H1 (cell line): Measurements from ENCODE around the gene COL8A1. TPM values are rescaled to one million over a fixed set of nuclear protein-coding genes. Genes with fewer than 3 reads are reported as not detected.

Experiments used
- CTCF ChIA-PET: fragments of 300-600 bp; sonication (Branson Sonifier 250); formaldehyde crosslinking; loops from one replicate; lab custom pipeline; 2021; ENCODE audit not compliant: partially characterized antibody; lab: Charles Lee
- POLR2A ChIA-PET: fragments of 300-600 bp; sonication (Branson Sonifier 250); formaldehyde crosslinking; loops from one replicate; lab custom pipeline; 2021; ENCODE audit warnings: inconsistent platforms; ENCODE audit not compliant: partially characterized antibody; lab: Charles Lee
- DNase-seq, 2 experiments: peaks; one replicate each; pipeline versions ENCODE4 v3.0.0 to v3.0.0-alpha.2; 2010 to 2022; ENCODE audit warnings: low spot score in 2 of 2, low read depth in 1 of 2, mixed read lengths in 1 of 2
- FAIRE-seq: peaks from 2 replicates; lab custom pipeline; 2011; peaks lifted over from hg19 to GRCh38; lab: Jason Lieb, UNC
- H2AFZ ChIP-seq: 2 replicates; pipeline ENCODE4 v1.8.1; 2012; ENCODE audit warnings: low read length, inconsistent platforms
- H2AK5ac ChIP-seq: 2 replicates; pipeline ENCODE4 v1.6.1; 2013; ENCODE audit warnings: low read depth, low read length
- H2BK120ac ChIP-seq: replicated peaks from 2 replicates; pipeline ENCODE3; 2013; ENCODE audit warnings: low read depth, low read length, inconsistent platforms
- H2BK12ac ChIP-seq: 2 replicates; pipeline ENCODE4 v1.6.1; 2013; ENCODE audit warnings: low read depth, low read length
- H2BK15ac ChIP-seq: 2 replicates; pipeline ENCODE4 v1.6.1; 2013; ENCODE audit warnings: low read length
- H2BK20ac ChIP-seq: 2 replicates; pipeline ENCODE4 v1.6.1; 2013; ENCODE audit warnings: low read length
- H2BK5ac ChIP-seq: 2 replicates; pipeline ENCODE4 v1.6.1; 2013; ENCODE audit warnings: low read depth, low read length
- H3K14ac ChIP-seq: 2 replicates; pipeline ENCODE4 v1.6.1; 2013; ENCODE audit warnings: inconsistent platforms; ENCODE audit not compliant: insufficient read length
- H3K18ac ChIP-seq: 2 replicates; pipeline ENCODE4 v1.6.1; 2013; ENCODE audit warnings: low read length; ENCODE audit errors: extremely low read depth
- H3K23ac ChIP-seq: 2 replicates; pipeline ENCODE4 v1.6.1; 2013; ENCODE audit warnings: inconsistent platforms; ENCODE audit not compliant: insufficient read length
- H3K23me2 ChIP-seq: 2 replicates; pipeline ENCODE4 v1.6.1; 2013; ENCODE audit warnings: low read depth, low read length
- H3K27ac ChIP-seq: 2 replicates; pipeline ENCODE4 v1.6.1; 2011; ENCODE audit warnings: low read depth, low read length, inconsistent platforms
- H3K27me3 ChIP-seq, 4 experiments: replicated peaks in 1 of 4; 1 replicate in 1 of 4; 2 replicates in 3 of 4; pipeline versions ENCODE4 v1.6.1 to v1.8.1; 2011 to 2013; ENCODE audit warnings: low read length in 3 of 4, mild to moderate bottlenecking in 3 of 4, inconsistent platforms in 2 of 4, mixed read lengths in 2 of 4, moderate library complexity in 1 of 4; ENCODE audit not compliant: control insufficient read depth in 3 of 4, insufficient read depth in 3 of 4; ENCODE audit errors: extremely low read depth in 1 of 4
- H3K36me3 ChIP-seq, 4 experiments: 2 replicates each; pipeline versions ENCODE4 v1.6.1 to v1.8.1; 2011 to 2013; ENCODE audit warnings: mild to moderate bottlenecking in 4 of 4, low read length in 3 of 4, moderate library complexity in 2 of 4, control low read depth in 1 of 4, inconsistent platforms in 1 of 4; ENCODE audit not compliant: insufficient read depth in 4 of 4, control insufficient read depth in 2 of 4
- H3K4ac ChIP-seq: replicated peaks from 2 replicates; pipeline ENCODE3; 2013; ENCODE audit warnings: low read length, low read depth, mixed read lengths, inconsistent platforms; ENCODE audit not compliant: insufficient read length
- H3K4me1 ChIP-seq, 4 experiments: replicated peaks in 1 of 4; 1 replicate in 1 of 4; 2 replicates in 3 of 4; pipeline versions ENCODE4 v1.6.1 to v1.8.1; 2011 to 2013; ENCODE audit warnings: low read length in 3 of 4, inconsistent platforms in 2 of 4, mixed read lengths in 1 of 4; ENCODE audit not compliant: insufficient read depth in 4 of 4, control insufficient read depth in 3 of 4
- H3K4me2 ChIP-seq, 2 experiments: 2 replicates each; pipeline versions ENCODE4 v1.6.1 to v1.8.1; 2011 to 2013; ENCODE audit warnings: low read depth in 2 of 2, low read length in 2 of 2, control low read depth in 1 of 2, inconsistent platforms in 1 of 2, mild to moderate bottlenecking in 1 of 2; ENCODE audit not compliant: insufficient read depth in 1 of 2
- H3K4me3 ChIP-seq, 4 experiments: fragments of 200-600, 300-600 bp in 1 of 4; sonication (generic), shearing (Covaris generic), sonication (Bioruptor Twin) in 1 of 4; 2 replicates each; pipeline versions ENCODE4 v1.5.1 to v1.8.1; 2011 to 2016; ENCODE audit warnings: low read length in 4 of 4, low read depth in 3 of 4, control low read depth in 2 of 4, inconsistent platforms in 2 of 4, mild to moderate bottlenecking in 2 of 4, mixed read lengths in 1 of 4, moderate library complexity in 1 of 4; ENCODE audit not compliant: insufficient read depth in 2 of 4; ENCODE audit errors: extremely low read depth in 1 of 4
- H3K56ac ChIP-seq: replicated peaks from 2 replicates; pipeline ENCODE3; 2013; ENCODE audit warnings: low read depth, mild to moderate bottlenecking, mixed read lengths, low read length, inconsistent platforms; ENCODE audit not compliant: insufficient read length
- H3K79me1 ChIP-seq: 2 replicates; pipeline ENCODE4 v1.6.1; 2013; ENCODE audit warnings: low read depth, low read length, control low read depth
- H3K79me2 ChIP-seq, 2 experiments: 2 replicates each; pipeline versions ENCODE4 v1.6.1 to v1.8.1; 2012 to 2013; ENCODE audit warnings: low read length in 2 of 2, mild to moderate bottlenecking in 2 of 2, inconsistent platforms in 1 of 2; ENCODE audit not compliant: insufficient read depth in 2 of 2, control insufficient read depth in 1 of 2
- H3K9ac ChIP-seq, 4 experiments: replicated peaks in 1 of 4; 1 replicate in 1 of 4; 2 replicates in 3 of 4; pipeline versions ENCODE4 v1.6.1 to v1.8.1; 2011 to 2013; ENCODE audit warnings: low read depth in 3 of 4, low read length in 3 of 4, control low read depth in 2 of 4, mild to moderate bottlenecking in 2 of 4, moderate library complexity in 2 of 4, inconsistent platforms in 1 of 4; ENCODE audit errors: extremely low read depth in 1 of 4
- H3K9me3 ChIP-seq, 2 experiments: 2 replicates each; pipeline versions ENCODE4 v1.6.1 to v1.8.1; 2012 to 2013; ENCODE audit warnings: mild to moderate bottlenecking in 2 of 2, moderate library complexity in 2 of 2, control low read depth in 1 of 2, inconsistent platforms in 1 of 2, low read depth in 1 of 2, low read length in 1 of 2, mixed read lengths in 1 of 2; ENCODE audit not compliant: insufficient read depth in 2 of 2
- H4K20me1 ChIP-seq, 2 experiments: replicated peaks in 1 of 2; 2 replicates each; pipeline versions ENCODE3 to v1.8.1; 2011 to 2013; ENCODE audit warnings: inconsistent platforms in 2 of 2, low read length in 2 of 2, mild to moderate bottlenecking in 1 of 2; ENCODE audit not compliant: insufficient read depth in 2 of 2, control insufficient read depth in 1 of 2
- H4K5ac ChIP-seq: 2 replicates; pipeline ENCODE4 v1.6.1; 2013; ENCODE audit warnings: low read length, low read depth, mixed read lengths, inconsistent platforms; ENCODE audit not compliant: insufficient read length
- H4K8ac ChIP-seq: 2 replicates; pipeline ENCODE4 v1.8.0; 2013; ENCODE audit warnings: mild to moderate bottlenecking, moderate library complexity, low read length, inconsistent platforms; ENCODE audit not compliant: insufficient read depth; ENCODE audit errors: extremely low read depth
- H4K91ac ChIP-seq: replicated peaks from 2 replicates; pipeline ENCODE3; 2013; ENCODE audit warnings: low read length, mixed read lengths, inconsistent platforms; ENCODE audit not compliant: insufficient read length
- CEBPB ChIP-seq: IDR thresholded peaks from 2 replicates; pipeline ENCODE4 v1.6.1; 2012; ENCODE audit warnings: low read depth, low read length
- EGR1 ChIP-seq: IDR thresholded peaks from 2 replicates; pipeline ENCODE4 v1.6.1; 2011; ENCODE audit warnings: low read depth, low read length, borderline replicate concordance
- RFX5 ChIP-seq: IDR thresholded peaks from 2 replicates; pipeline ENCODE4 v1.6.1; 2011; ENCODE audit warnings: low read depth, low read length, improper control_type of control experiment, borderline replicate concordance
- ZNF274 ChIP-seq: IDR thresholded peaks from 2 replicates; pipeline ENCODE4 v1.7.0; 2012; ENCODE audit warnings: low read length, borderline replicate concordance; ENCODE audit errors: extremely low read depth
- WGBS, 2 experiments: shearing (Covaris generic) in 1 of 2; methylation state at CpG; one replicate each; pipeline versions ENCODE4 v1.1.6 to v1.1.7; 2013 to 2015; ENCODE audit warnings: low lambda C conversion rate in 2 of 2, mixed read lengths in 2 of 2, inconsistent platforms in 1 of 2, low coverage in 1 of 2, missing lambda C conversion rate in 1 of 2; ENCODE audit not compliant: insufficient replicate concordance in 2 of 2, insufficient coverage in 1 of 2, insufficient read length in 1 of 2; ENCODE audit errors: extremely low coverage in 1 of 2, missing lambda C conversion rate in 1 of 2; 5-methylcytosine and 5-hydroxymethylcytosine counted together
- polyA plus RNA-seq, 7 experiments: library from polyadenylated mRNA; depleted of rRNA in 3 of 7; stranded (reverse) in 5 of 7; unstranded in 2 of 7; fragments of >200 nt in 5 of 7; fragments of 200-250 nt in 2 of 7; gene quantifications; 1 replicate in 5 of 7; 2 replicates in 1 of 7; 4 replicates in 1 of 7; pipeline versions ENCODE4 v1.2.1 to v1.2.3, GENCODE V29; 2011 to 2013; ENCODE audit warnings: missing spikeins in 2 of 7, mixed read lengths in 2 of 7
- total RNA-seq: library from RNA; stranded (reverse); fragmentation: NEBNext Ultra II Directional; extraction: Animal tissue kit (Norgen Biotek cat#: 25700); gene quantifications from 2 replicates; pipeline ENCODE4 v1.2.1, GENCODE V29; 2021
- TF ChIP-seq, protein P1 (sequence below): IDR thresholded peaks from 2 replicates; pipeline ENCODE4 v1.6.1; 2011; ENCODE audit warnings: low read length, improper control_type of control experiment
- TF ChIP-seq, protein P2 (sequence below): IDR thresholded peaks from 2 replicates; pipeline ENCODE4 v1.6.1; 2012; ENCODE audit warnings: low read length, inconsistent platforms

COL8A1 gene
- total and polyA plus RNA-seq, 2 of the 8 experiments (the other 6 are each of a cell fraction or from before 2014, with no cell fraction given): 0.21 to 1.2 TPM

DNA sequence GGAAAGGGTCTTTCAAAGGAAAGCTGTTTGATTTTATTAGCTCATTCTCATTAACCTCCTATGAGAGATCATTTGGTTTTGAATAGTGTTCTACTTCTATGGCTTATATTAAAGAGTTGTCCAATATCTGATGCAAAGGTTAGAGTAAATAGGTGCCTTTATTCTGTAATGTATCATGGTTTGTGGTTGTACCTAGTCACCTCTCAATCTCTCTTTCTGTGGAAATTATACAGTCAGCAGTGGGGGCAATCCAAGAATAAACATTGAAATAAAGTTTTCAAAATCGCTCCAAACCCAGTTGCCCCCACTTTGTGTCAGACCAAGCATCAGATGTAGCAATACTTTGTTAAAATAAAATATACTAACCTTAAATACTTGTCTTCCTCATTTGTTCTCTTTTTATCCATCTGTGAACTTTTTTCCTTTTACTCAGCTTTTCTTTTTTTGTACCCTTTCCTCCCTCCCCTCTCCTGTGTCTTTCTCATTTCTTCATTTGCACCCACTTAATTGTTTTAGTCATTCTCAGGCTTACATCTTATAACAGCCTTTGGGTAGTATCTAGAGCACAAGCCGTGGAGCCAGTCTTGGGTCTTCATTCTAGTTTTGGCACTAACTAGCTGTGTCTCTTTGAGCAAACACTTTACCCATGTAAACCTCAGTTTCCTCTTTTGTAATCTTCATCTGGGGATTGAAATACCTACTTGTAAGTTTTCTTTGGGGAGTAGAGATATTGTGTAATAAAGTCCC is 196.0 kb downstream of the COL8A1 start:
- Histone ChIP-seq H3K27me3 (no peaks in the 10 kb centered on the region), H4K5ac (no peak overlapping the region), H4K8ac (no peak overlapping the region), H3K56ac (no peak overlapping the region), H3K4me1 (peaks cover 0 to 5% (median 2%) of the 10 kb centered on the region in 4 experiments; a peak in 4 of 7 replicates), H2BK5ac (no peak overlapping the region), H3K9ac (no peak overlapping the region), H3K27ac (no peak overlapping the region), H3K36me3 (no peaks in the 10 kb centered on the region), H3K9me3 (no peaks in the 10 kb centered on the region), H4K91ac (no peak overlapping the region), H3K79me2 (peaks cover 0 to 39% of the 10 kb centered on the region in 2 experiments; a peak in 3 of 4 replicates), H2BK20ac (no peak overlapping the region), H2BK12ac (no peak overlapping the region), H2AFZ (no peak overlapping the region), H2BK120ac (no peak overlapping the region), H3K4me2 (no peak overlapping the region), H2AK5ac (no peak overlapping the region), H3K79me1 (peaks cover 8% of the 10 kb centered on the region), H3K4me3 (no peak overlapping the region), H3K23me2 (no peaks in the 10 kb centered on the region; the same call in 1 of the 2 replicates), H2BK15ac (no peak overlapping the region), H3K18ac (no peak overlapping the region), H4K20me1 (peaks cover 0 to 4% of the 10 kb centered on the region in 2 experiments), H3K23ac (no peak overlapping the region), H3K4ac (no peak overlapping the region), H3K14ac (no peak overlapping the region)
- WGBS, 2 experiments: 94% methylated on average over 2 of the region's 2 CpGs; no CpG with 5 or more reads in 1 of the 2 experiments
- DNase-seq (no peak), FAIRE-seq (no peak)
- TF ChIP-seq, protein P1, sequence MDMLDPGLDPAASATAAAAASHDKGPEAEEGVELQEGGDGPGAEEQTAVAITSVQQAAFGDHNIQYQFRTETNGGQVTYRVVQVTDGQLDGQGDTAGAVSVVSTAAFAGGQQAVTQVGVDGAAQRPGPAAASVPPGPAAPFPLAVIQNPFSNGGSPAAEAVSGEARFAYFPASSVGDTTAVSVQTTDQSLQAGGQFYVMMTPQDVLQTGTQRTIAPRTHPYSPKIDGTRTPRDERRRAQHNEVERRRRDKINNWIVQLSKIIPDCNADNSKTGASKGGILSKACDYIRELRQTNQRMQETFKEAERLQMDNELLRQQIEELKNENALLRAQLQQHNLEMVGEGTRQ: no peak
- TF ChIP-seq, protein P2, sequence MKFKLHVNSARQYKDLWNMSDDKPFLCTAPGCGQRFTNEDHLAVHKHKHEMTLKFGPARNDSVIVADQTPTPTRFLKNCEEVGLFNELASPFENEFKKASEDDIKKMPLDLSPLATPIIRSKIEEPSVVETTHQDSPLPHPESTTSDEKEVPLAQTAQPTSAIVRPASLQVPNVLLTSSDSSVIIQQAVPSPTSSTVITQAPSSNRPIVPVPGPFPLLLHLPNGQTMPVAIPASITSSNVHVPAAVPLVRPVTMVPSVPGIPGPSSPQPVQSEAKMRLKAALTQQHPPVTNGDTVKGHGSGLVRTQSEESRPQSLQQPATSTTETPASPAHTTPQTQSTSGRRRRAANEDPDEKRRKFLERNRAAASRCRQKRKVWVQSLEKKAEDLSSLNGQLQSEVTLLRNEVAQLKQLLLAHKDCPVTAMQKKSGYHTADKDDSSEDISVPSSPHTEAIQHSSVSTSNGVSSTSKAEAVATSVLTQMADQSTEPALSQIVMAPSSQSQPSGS: no peak
- TF ChIP-seq EGR1: no peak
- TF ChIP-seq CEBPB: no peak
- TF ChIP-seq RFX5: no peak
- no peak for TF ChIP-seq ZNF274
- CTCF ChIA-PET: interaction anchor here (0.9 to 3.2 kb wide), 8 partner anchors 9 to 443 kb away, joined by 3 to 18 read pairs (median 4); no protein-coding TSS in a partner anchor
- POLR2A ChIA-PET: interaction anchor here (0.6 kb wide), 1 partner anchor 109 kb away, joined by 4 read pairs; no protein-coding TSS in a partner anchor
